IMR-90 (cell line): ENCODE measurements around the gene WDR37.

Experiments used
- BHLHE40 ChIP-seq: fragments of 150-350 bp; IDR thresholded peaks from 2 replicates; pipeline ENCODE4 v1.6.1; 2016; ENCODE audit warnings: mild to moderate bottlenecking, low read depth, low read length
- CHD1 ChIP-seq: IDR thresholded peaks from 2 replicates; pipeline ENCODE4 v1.6.1; 2012; ENCODE audit warnings: low read depth, low read length, improper control_type of control experiment
- CTCF ChIP-seq: conservative IDR thresholded peaks from 2 replicates; pipeline ENCODE4 v1.5.1; 2012; ENCODE audit warnings: mild to moderate bottlenecking, low read depth, low read length, improper control_type of control experiment
- ELK1 ChIP-seq: fragments of 150-350 bp; IDR thresholded peaks from 2 replicates; pipeline ENCODE4 v1.6.1; 2016; ENCODE audit warnings: low read depth, mild to moderate bottlenecking, low read length, moderate library complexity, borderline replicate concordance
- MXI1 ChIP-seq: IDR thresholded peaks from 2 replicates; pipeline ENCODE4 v1.6.1; 2012; ENCODE audit warnings: low read depth, mild to moderate bottlenecking, low read length, moderate library complexity, borderline replicate concordance
- NFE2L2 ChIP-seq: fragments of 150-350 bp; IDR thresholded peaks from 2 replicates; pipeline ENCODE4 v1.6.1; 2016; ENCODE audit warnings: low read depth, mild to moderate bottlenecking, low read length
- POLR2A ChIP-seq: IDR thresholded peaks from 2 replicates; pipeline ENCODE4 v1.6.1; 2012; ENCODE audit warnings: mild to moderate bottlenecking, low read depth, low read length
- RAD21 ChIP-seq: IDR thresholded peaks from 2 replicates; pipeline ENCODE4 v1.6.1; 2012; ENCODE audit warnings: low read length, improper control_type of control experiment
- RFX5 ChIP-seq: IDR thresholded peaks from 2 replicates; pipeline ENCODE4 v1.8.0; 2012; ENCODE audit warnings: low read depth, mild to moderate bottlenecking, low read length, moderate library complexity

GRCh38 chr10:1172256-1172984, 116.2 kb downstream of the WDR37 start:
- TF ChIP-seq CTCF, result no peak
- no peak for TF ChIP-seq POLR2A
- TF ChIP-seq RAD21, result no peak
- no peak for TF ChIP-seq MXI1
- no peak for TF ChIP-seq BHLHE40
- TF ChIP-seq RFX5, result no peak
- TF ChIP-seq CHD1, result no peak
- TF ChIP-seq ELK1, result no peak
- TF ChIP-seq NFE2L2, result no peak
